ENCODE data around the gene PRKAA1.
A peak's percentile ranks its signal among the peaks of the same experiment; 100 is the strongest.
"Not testable (repeated sequence)": the region's sequence is repeated elsewhere in the genome, so short reads cannot be mapped to it uniquely, and the experiment has no call there.

PRKAA1 gene

GRCh38 chr5:40825461-40826043 is 27.4 kb upstream of the PRKAA1 start:
- DNase-seq, result not testable (repeated sequence)

DNA sequence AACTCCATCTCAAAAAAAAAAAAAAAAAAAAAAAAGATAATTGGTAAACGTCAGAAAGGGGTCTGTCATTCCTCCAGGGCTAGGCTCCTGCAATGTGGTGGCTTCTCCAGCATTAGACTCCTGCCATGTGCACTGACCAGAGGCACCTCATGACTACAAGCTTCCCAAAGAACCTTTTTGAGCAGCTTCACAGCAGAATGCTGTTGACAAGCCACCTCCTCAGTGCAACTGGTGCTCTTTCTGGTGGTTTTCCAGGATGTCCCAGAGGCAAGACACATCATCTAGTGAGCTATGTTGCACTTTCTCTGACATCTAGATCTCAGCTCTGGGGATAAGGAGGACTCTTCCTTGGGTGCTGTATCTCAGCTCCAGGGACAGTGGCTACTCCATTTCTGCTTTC is 25.3 kb upstream of the PRKAA1 start:
- no peak for DNase-seq

GRCh38 chr5:40813698-40814281 is 15.6 kb upstream of the PRKAA1 start:
- no peak for DNase-seq

GRCh38 chr5:40812125-40812524 is 14.0 kb upstream of the PRKAA1 start:
- no peak for DNase-seq

DNA sequence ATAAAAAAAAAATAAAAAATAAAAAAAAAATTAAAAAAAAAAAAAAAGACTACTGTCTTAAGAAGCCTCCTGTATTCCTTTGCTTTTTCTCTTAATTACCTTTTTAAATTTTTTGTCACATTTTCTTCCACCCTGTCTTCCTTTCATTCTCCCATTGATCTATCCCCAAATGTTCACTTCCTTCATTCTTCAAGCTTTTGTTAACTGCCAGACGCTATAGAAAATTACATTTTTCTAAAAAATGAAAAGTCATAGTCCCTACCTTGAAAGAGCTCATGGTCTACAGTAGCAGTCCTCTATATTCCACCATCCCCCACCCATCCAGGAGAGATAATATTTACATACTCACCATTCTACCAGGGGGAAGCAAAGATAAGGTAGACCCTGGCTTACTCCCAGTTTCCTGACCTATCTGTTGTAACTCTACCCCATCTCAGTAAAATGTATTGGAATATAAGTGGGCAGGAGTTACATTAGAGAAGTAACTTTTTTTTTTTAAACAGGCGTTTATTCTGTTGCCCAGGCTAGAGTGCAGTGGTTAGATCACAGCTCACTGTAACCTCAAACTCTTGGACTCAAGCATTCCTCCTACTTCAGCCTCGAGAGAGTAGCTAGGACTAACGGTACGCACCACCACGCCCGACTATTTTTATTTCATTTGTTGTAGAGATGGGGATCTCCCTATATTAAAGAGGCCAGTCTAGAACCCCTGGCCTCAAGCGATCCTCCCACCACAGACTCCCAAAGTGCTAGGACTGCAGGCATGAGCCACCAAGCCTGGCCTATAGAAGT is 3.8 kb upstream of the PRKAA1 start:
- no peak for DNase-seq

DNA sequence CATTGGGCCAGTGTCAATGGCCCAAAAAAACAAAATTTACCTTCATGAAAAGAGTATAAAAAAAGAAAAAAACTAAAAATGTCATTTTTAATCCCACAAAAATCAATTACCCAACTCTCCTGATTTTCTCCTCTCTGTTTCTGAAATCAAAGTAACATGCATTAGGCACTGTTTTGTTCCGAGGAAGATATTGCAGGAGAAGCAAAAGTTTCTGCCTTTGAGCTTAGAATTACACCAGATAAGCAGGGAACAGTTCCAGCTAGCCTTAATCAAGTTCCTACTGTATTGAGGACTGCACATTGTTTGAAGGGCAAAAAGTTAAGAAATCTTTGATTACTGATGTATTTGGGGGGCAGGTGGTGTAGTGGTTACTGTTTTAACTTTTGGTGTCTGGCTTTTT is 1.1 kb upstream of the PRKAA1 start:
- no peak for DNase-seq

GRCh38 chr5:40798801-40799210 is 632 bp upstream of the PRKAA1 start:
- no peak for DNase-seq

- peak; percentile 42 to 56 for DNase-seq
Measured at GRCh38 chr5:40797273-40798011, 732 bp downstream of the PRKAA1 start.

DNA sequence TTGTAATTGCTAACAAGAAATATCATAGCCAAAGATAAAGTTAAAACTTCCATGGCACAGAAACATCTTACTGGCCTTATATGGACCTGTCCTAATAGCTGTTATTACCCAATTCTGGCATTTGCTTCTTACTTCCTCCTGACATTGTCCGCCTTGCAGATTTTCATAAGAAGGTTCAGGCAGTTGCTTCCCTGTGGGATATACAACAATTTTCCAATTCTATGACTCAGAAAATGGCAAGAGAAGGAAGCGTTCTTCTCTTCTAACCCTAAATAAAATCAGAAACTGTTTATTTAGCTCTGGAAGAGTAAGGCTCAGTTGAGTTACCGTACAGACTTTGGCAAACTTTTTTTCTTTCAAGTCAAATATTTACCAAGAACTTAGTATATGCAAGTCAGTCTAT is 1.7 kb downstream of the PRKAA1 start:
- peak; percentile 50 to 70 for DNase-seq

GRCh38 chr5:40794877-40795276 is 3.3 kb downstream of the PRKAA1 start:
- not testable (repeated sequence) for DNase-seq

- DNase-seq, result not testable (repeated sequence)
Measured at GRCh38 chr5:40794340-40794739, 3.8 kb downstream of the PRKAA1 start.

- DNase-seq, result not testable (repeated sequence)
Measured at GRCh38 chr5:40792691-40793090, 5.5 kb downstream of the PRKAA1 start.

GRCh38 chr5:40791715-40792139 is 6.4 kb downstream of the PRKAA1 start:
- no peak for DNase-seq

GRCh38 chr5:40790947-40791593 is 7.1 kb downstream of the PRKAA1 start:
- no peak for DNase-seq

- DNase-seq, result not testable (repeated sequence)
Measured at GRCh38 chr5:40788941-40789340, 9.2 kb downstream of the PRKAA1 start.

- DNase-seq, result no peak
Measured at GRCh38 chr5:40787986-40788385, 10.2 kb downstream of the PRKAA1 start.

DNA sequence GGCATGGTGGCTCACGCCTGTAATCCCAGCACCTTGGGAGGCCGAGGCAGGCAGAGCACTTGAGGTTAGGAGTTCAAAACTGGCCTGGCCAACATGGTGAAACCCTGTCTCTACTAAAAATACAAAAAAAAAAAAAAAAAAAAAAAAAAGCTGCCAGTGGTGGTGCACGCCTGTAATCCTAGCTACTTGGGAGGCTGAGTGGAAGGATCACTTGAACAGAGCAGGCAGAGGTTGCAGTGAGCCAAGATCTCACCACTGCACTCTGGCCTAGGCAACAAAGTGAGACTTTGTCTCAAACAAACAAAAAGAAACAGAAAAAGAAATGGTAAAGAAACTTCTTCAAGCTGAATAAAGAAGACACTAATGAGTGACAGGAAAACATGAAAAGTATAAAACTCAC is 11.5 kb downstream of the PRKAA1 start:
- DNase-seq, result not testable (repeated sequence)

DNA sequence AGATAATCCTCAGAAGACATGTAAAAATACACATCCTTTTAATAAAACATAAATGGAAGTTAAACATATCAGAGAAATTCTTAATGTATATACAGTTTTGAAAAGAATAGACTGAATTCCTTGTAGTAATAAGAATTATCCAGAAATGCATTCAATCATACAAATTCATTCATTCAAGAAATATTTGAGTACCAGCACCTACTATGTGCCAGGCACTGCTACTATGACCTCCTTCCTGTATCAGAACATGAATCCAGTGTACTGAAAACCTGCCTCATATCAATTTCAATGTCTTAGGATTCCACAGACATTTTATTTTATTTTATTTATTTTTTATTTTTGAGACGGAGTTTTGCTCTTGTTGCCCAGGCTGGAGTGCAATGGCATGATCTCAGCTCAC is 13.3 kb downstream of the PRKAA1 start:
- DNase-seq, result no peak

DNA sequence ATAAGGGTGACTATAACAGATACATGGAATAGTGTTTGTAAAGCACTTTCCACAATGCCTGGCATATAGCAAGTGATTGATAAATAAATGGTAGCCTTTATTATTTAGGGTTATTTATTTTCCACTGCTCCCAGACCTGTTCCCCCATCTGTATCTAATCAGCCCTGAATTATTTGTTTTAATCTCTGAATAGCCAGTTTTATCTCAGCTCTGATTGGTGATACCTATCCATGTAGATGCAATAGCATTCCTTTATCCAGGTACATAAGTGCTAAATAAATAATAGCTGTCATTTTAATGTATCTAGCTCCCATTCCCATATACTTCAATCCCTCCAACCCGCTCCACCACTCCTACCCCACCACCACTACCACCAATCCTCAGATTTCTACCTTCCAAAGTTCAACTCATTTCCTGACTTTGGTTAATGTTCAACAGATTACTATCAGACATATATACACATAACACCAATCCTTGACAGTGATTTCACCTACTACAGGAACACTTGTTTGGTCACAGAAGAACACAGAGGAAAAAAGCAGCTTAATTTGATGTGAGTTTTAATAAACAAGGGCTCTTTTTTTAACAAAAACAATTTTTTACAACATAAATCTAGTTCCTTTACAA is 14.0 kb downstream of the PRKAA1 start:
- no peak for DNase-seq

DNA sequence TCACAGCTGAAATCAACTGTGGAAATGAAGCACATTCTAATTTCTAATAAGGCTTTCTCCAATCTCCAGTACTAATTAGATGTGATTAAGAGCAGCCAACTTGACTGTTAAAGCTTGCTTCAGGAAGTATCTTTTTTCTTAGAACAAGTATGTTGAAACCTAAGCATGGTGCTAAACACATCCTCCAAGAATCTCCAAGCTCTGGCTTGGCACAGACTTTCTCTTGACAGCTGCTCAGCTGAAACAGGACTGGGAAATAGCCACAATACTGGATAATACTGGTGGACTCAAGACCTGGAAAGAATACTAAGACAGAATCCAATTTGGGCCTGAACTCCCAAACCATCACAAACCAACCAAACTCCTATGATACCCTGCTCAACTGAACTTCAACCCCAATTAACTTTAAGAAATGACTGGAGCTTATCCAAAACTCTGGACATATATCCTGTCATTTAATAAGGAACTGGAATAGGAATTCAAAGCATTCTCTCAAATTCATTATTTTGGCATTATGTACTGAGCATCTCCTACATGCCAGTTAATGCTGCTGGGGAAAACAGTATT is 16.2 kb downstream of the PRKAA1 start:
- DNase-seq, result no peak

DNA sequence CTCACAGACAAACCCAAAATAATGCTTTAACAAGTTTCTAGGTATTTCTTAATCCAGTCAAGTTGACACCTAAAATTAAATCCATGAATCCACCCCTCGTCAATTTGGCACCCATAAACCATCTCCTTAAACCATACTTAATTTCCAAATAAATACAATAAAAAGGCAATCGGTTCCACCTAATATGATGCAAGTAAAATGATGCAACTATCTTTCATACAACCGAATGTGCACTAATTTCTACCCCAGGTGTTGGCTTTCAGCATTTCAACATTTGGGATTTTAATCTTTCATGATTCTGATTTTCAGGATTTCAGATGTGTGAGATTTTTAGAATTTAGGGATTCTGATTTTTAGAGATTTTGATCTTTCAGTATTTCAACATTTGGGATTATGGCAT is 17.3 kb downstream of the PRKAA1 start:
- no peak for DNase-seq

GRCh38 chr5:40780199-40780598 is 18.0 kb downstream of the PRKAA1 start:
- no peak for DNase-seq
